Activated CD8-positive, alpha-beta memory T cell treated with anti-CD3 and anti-CD28 coated beads for 48 hours (primary cell): ENCODE measurements around the gene PLAC1.

ENCODE experiments used
- DNase-seq, 3 experiments: peaks; one replicate each; pipeline ENCODE4 v3.0.0-alpha.2; 2020; ENCODE audit warnings: low read depth in 2 of 3, low spot score in 2 of 3

The PLAC1 gene

DNA sequence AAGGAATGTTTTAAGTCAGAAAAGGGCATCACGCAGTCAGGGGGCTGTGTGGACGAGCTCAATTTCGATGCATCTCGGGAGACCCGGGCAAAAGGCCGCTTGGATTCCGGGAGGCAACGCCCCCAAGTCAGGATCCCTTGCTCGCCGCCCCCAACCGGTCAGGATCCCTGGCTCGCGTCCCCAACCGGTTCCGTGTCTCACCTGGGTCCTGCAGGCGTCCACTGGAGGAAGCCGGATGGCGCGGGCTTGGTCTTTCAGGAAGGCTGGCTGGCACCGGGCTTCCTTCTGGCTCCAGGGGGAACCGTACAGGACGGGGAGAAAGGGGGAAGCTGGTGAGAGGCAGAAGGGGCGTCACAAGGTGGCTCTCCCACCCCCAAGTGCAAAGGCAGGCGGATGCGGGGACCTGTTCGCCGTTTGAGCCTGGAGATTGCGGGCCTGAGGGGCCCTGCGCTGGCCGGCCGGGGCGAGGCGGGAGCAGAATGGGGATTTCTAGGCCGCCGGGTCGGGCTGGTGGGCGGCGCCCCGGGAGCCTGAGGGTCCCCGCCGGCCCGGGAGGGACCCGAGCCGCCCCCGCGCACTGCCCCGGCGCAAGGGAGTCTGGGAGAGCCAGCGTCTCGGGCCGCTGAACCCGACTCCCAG, 113.6 kb downstream of the PLAC1 start:
- DNase-seq: no peak

DNA sequence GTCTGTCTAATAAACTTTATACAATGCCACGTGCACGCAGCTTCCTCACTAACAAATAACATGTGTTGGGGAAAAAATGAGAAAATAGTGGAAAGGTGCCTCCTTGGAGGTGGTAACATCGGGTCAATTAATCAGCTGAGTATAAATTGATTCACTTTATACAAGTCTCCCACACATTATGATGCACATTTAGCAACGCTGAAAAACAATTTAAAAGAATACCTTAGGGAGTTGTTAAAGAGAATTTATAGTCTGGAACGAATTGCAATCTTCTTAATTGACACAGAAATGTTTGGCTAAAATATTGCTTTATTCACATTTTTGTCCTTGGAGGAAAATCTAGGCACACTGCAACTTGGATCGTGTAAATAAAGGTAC, 114.1 kb downstream of the PLAC1 start:
- DNase-seq: no peak

DNA sequence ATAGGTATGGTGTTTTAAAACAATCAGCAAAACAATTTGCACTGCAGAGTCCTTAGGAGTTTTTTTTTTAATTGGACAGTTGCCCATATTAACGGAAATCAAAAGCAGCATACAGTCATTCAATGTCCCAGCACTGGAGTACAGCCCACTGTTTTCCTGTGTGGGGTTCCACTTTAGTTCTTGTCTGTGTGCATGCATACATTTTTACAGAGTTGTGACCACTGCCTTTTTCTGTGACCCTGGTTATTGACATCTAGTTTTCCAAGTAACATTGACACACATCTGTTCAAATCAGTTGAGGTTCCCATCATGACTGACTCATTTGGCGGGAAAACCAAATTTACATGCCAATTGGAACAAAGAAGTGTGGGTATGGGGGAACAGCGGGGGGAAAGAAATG, 115.0 kb downstream of the PLAC1 start:
- DNase-seq: no peak

DNA sequence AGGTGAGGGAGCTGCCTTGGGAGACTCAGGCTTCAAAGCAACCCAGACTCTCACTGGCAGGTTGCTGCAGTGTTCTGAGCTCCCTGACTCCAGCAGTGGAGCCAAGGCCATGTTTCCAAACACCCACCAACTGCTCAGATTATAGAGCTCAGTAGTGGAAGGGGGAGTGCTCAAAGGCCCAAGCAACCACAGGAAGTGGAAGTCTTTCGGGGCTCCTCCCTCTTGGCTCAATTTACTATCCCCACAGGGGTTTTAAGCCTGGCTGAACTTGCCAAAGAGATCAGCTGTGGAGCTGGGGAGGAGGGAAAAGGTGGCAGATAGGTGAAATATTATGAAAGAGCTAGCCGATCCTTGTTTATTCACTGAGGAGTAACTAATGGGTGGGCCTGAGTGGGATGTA, 115.8 kb downstream of the PLAC1 start:
- DNase-seq: no peak

DNA sequence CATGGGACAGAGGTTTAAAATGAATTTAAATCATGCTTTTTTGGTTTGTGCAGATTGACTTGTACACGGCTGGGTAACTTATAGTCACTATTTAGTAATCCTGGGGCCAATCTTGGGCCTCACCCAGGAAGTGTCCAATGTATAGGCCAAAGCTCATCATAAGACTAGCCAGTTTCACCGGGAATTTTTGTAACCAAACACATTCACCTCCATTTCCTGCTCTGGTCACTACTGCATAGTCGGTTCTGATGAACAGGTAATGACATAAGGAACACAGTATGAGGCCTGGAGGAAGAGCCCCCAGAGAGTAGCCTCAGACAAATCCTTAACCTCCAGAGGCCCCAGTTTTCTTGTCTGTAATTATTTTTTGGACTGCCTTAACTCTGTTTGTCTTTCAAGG, 116.4 kb downstream of the PLAC1 start:
- DNase-seq: no peak

DNA sequence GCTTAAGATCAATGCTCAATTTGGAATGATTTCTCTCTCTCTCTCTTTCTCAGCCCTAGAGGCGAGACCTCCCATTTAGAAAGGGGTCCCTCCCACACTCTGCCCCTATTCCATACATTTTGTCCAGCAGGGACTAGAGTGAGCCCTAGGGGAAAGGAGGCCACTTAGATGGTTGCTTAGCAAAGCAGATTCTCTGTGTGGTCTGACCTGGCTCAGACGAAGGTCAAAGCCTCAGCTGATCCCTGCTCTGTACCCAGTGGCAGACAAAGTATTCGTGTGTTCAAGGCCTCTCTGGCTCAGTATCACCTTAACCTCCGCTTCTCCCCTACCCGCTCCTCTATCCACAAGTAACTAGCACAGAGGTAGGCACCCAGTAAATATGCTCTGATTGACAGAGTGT, 120.0 kb downstream of the PLAC1 start:
- no peak for DNase-seq

DNA sequence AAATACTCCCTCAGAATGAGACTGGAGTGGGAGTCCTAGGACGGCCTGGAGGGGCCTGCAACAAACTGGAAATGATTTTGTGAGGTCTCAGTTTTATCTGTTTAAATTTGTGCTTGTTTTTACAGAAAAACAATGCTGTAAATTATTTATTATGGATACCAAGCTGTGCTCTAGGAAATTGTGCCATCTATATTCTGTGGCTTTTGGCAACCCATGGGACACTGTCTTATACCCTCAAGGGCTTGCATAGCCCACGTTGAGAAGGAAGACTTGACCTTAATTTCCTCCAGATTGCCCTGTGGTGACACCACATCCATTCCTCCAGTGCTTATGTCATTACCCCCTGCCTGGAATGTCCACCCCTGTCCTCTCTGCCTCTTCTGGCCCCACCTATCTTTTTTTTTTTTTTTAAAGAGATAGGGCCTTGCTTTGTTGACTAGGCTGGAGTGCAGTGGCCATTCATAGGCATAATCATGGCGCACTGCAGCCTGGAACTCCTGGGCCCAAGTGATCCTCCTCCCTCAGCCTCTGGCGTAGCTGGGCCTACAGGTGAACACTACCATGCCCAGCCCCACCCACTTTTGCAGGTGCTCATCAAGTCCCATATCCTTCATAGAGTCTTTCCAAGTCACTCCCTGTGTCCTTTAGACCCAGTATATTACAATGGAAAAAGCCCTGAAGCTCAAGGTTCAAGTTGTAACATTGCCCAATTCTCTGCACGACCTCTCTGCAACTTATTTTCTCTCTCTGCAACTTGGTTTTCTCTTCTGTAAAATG, 120.9 kb downstream of the PLAC1 start:
- no peak for DNase-seq

DNA sequence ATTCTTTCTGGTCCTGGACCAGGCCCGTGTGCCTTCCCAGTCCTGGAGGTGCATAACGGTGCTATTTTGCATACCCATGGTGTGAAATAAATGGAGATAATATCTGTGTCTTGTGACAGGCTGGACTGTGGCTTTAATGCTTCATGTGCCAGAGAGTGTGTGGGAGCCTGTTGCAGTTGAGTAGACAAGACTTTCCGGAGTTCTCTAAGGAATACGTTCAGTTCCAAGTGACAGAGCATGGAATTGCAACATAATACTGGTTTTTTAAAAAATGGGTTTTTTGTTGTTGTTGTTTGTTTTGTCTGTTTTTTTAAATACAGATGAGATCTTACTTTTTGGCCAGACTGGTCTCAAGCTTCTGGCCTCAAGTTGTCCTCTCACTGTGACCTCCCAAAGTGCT, 124.3 kb downstream of the PLAC1 start:
- DNase-seq: no peak

DNA sequence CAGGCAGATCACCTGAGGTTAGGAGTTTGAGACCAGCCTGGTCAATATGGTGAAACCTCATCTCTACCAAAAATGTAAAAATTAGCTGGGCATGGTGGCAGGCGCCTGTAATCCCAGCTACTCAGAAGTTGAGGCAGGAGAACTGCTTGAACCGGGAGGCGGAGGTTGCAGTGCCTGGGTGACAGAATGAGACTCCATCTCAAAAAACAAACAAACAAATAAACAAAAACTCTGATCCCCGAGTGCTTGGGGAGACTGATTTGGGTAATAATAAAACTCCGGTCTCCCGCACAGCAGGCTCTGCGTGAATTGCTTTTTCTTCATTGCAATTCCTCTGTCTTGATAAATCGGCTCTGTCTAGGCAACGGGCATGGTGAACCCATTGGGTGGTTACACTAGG, 124.9 kb downstream of the PLAC1 start:
- DNase-seq: no peak

DNA sequence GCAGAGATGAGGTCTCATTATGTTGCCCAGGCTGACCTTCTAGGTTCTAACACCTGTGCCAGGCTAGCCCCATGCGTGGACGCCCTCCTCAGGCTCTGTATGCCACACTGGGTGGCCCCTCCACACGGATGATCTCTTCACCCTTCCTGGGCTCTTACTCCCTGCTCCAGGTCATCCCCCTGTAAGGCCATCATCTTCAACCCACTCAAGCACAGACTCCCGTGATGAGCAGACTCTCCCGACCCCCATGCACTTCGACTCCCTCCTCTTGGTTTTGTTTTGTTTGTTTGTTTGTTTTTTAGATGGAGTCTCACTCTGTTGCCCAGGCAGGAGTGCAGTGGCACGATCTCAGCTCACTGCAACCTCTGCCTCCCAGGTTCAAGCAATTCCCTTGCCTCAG, 127.4 kb downstream of the PLAC1 start:
- DNase-seq: no peak

DNA sequence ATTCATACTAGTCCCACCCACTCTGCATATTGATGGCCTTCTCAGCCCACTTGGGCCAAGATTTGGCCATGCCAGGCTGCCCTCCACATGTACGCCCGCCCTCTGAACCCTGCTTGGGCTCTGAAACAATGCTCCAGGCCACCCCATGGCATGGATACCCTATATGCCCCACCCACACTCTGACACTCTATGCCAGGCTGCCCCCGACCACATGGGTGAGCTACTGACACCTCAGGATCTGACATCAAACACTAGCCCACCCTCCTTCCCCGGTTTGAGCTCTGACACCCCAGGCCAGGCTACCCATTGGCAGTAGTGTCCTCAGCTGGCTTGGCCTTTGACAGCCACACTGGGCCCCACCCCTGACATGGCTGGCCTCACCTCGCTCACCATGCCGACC, 128.8 kb downstream of the PLAC1 start:
- no peak for DNase-seq

DNA sequence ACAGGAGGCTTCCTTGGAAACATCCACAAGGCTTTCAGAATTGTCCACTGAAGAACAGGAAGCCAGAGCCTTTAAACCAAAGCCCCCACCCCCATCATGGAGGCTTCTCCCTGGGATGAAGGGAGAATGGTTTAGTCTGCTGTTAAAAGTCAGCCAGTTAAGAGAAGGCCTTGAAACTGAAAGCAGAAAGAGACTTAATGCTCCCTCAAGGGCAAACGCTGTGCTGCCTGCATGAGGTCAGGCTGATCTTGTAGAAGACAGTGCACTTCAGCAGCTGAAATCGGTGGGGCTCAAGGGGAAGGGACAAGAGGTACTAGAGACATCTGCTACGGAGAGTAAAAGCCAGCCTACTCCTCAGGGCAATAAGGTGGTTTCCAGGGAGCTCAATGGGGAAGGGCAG, 129.3 kb downstream of the PLAC1 start:
- no peak for DNase-seq

DNA sequence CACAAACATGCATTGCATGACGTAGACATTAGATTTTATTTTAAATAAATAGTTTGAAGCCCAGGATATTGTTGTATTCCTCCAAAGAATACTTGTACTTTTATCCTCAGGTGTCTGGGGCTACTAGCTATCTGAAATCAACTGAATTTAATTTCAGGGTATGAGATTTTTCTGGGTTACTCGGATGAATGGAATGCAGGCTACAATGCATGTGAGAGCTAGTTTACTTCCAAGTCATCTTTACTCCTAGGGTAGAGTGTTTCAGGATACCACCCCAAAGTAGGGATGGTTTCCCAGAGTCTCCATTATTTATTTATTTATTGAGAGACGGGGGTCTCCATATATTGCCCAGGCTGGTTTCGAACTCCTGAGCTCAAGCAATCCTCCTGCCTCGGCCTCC, 131.9 kb downstream of the PLAC1 start:
- DNase-seq: no peak

DNA sequence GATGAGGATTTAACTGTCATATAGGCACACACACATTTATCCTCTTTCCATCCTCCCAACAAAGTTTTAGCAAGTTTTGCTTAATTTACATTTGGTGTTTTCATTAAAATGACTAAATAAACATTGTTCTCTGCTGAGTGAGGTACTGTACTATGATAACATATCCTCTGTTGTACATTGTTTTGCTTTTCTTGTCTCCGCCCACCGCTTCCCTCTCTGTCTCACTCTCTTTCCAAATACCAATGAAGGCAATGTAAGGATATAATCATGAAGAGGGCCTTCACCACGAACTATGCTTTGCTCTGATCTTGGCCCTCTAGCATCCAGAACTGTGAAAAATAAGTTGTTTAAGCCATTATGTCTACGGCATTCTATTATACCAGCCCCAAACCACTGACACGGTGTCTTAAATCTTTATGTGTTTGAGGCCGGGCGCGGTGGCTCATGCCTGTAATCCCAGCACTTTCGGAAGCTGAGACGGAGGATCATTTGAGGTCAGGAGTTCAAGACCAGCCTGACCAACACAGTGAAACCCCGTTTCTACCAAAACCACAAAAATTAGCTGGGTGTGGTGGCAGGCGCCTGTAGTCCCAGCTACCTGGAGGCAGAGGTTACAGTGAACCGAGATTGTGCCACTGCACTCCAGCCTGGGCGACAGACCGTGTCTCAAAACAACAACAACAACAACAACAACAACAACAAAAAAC, 133.0 kb downstream of the PLAC1 start:
- no peak for DNase-seq

DNA sequence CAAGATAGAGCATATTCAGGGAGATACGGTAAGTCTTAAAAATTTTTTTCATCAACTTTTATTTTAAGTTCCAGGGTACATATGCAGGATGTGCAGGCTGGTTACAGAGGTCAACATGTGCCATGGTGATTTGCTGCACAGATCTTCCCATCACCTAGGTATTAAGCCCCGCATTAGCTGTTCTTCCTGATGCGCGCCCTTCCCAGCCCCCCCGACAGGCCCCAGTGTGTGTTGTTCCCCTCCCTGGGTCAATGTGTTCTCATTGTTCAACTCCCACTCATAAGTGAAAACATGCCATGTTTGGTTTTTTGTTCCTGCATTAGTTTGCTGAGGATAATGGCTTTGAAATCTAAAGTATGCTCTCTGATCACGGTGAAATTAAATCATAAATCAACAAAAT, 134.1 kb downstream of the PLAC1 start:
- no peak for DNase-seq

DNA sequence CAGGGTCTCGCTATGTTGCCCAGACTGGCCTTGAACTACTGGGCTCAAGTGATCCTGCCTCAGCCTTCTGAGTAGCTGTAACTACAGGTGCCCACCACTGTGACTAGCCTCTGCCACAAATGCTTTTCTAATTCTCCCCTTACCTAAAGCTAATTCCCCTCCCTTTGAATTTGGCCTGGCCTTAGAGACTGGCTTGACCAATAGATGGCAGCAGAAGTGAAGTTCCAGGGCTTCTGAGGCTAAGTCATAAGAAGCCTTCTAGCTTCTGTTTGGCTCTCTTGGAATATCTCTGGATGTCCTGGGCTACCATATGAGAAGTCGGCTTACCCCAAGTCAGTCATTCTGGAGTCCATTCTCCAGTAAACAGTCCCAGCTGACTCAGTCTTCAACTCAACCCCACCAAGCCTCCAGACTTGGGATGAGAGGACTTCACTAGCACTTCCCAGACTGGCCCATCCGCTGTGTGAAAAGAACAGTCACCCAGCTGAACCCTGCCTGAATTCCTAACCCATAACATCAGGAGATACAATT, 137.3 kb downstream of the PLAC1 start:
- no peak for DNase-seq
